GM18498 (cell line): ENCODE measurements around the gene CTXND1.

Source experiments
- ATAC-seq: cut with Tn5 transposase; IDR thresholded peaks from one replicate; pipeline ENCODE4 v1.9.1; 2021; ENCODE audit warnings: mild to moderate bottlenecking, moderate library complexity; ENCODE audit not compliant: unreplicated experiment

The CTXND1 gene

GRCh38 chr15:80183886-80184285 lies 68.1 kb downstream of the CTXND1 start:
- ATAC-seq = no peak

DNA sequence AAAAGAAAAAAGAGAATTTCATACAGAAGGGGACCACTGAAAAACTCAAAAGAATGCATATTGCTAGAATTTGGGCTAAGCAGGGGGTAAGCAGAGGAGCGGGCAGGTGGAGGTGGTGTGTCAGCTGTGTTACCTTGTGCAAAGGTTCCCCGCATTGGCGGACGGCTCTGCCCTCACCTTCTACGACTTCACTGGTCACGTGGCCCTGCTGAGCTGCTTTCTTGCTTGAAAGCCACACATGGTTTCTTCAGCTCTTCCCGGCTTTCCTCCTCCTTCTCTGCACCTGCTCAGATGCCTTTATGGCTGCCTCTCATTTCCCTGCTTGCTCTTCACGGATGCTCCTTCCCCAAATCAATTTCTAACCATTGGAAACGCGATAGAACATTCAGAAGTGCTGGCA lies 68.7 kb downstream of the CTXND1 start:
- no peak for ATAC-seq

- no peak for ATAC-seq
These were observed 69.3 kb downstream of the CTXND1 start for GRCh38 chr15:80182611-80183261.

- no peak for ATAC-seq
These were observed 71.0 kb downstream of the CTXND1 start for GRCh38 chr15:80180986-80181385.

DNA sequence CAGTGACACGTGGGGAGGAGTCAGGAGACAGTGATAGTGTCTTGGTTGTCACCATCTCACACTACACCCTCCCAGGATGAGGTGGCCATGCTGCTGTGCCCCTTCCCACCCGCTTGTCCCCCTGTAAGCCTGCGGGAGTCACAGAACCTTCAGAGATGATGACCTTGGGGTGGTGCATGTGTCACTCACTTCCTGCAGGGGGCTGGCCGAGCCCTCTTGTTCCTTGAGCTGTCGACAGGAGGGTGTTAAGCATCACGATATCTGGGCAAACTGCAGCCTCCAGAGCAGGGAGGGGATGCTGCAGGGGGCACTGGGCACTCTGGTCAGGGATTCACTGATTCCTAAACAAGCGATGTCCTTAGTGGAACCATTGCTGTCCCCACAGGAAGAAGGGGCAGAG lies 71.5 kb downstream of the CTXND1 start:
- ATAC-seq = no peak

GRCh38 chr15:80179935-80180334 lies 72.1 kb downstream of the CTXND1 start:
- ATAC-seq = no peak

DNA sequence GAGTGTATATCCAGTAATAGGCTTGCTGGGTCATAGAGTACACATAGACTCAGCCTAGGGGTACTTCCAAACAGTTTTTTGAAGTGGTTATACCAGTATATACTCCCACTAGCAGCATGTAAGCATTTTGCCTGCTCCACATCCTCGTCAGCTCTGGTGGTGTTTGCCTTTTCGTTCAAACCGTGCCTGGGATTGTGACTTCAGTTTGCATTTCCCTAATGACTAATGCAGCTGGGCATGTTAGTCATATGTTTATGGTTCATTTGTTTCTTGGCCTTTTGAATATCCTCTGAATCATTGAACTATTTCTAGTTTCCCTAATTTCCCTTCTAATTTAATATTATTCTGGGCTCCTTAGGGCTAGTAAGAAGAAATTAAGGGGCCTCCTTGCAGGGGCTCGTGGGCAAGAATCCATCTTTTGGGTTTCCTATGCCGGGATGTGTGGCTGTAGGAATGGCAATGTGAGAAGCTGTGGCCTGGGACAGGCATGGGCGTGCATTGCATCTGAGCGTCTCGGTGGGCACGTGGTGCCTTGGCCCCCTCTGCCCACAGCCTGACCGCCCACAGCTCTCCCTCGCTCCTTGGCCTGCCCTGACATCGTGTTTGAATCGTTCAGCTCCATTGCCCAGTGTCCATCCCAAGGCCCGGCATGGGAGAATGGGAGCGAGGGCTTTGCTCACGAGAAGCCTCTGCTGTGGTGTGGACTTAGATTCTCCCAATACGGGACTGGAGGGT lies 72.8 kb downstream of the CTXND1 start:
- ATAC-seq = no peak

DNA sequence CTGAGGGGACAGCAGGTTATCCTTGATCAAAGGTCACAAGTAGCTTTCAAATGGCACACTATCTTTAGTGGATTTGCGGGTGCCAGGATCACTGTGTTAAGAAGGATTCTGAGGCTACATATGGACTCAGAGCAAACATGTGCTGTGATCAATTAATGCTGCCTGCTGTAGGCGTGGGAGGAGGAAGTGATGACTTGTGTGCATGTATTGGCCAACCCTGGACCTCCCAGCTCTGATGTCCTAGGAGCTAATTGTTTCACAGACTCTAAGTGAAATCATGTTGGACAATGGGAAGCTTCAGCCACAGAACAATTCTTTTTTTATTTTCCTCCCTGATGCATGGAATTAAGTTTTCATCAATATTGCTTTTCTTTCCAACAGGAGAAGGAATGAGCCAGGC lies 74.9 kb downstream of the CTXND1 start:
- no peak for ATAC-seq

DNA sequence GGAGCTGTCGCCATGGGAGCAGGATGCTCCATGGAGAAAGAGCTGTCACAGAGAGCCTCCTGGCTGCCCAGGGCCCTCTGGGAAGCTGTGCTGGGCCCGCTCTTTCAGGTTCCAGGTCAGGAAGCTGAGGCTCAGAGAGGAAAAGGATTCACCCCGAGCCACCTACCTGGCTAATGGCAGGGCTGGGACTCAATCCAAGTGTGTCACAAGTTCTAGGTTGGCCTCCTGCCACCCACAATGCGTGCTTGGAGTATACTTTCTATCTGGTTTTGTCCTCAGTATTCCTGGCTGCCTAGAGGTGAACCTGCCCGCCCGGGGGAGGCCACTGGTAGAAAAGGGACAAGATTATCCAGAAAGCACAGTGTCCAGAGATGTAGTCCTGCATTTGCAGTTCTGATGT lies 75.6 kb downstream of the CTXND1 start:
- ATAC-seq = no peak

- no peak for ATAC-seq
These were observed 76.6 kb downstream of the CTXND1 start for GRCh38 chr15:80175436-80175835.

DNA sequence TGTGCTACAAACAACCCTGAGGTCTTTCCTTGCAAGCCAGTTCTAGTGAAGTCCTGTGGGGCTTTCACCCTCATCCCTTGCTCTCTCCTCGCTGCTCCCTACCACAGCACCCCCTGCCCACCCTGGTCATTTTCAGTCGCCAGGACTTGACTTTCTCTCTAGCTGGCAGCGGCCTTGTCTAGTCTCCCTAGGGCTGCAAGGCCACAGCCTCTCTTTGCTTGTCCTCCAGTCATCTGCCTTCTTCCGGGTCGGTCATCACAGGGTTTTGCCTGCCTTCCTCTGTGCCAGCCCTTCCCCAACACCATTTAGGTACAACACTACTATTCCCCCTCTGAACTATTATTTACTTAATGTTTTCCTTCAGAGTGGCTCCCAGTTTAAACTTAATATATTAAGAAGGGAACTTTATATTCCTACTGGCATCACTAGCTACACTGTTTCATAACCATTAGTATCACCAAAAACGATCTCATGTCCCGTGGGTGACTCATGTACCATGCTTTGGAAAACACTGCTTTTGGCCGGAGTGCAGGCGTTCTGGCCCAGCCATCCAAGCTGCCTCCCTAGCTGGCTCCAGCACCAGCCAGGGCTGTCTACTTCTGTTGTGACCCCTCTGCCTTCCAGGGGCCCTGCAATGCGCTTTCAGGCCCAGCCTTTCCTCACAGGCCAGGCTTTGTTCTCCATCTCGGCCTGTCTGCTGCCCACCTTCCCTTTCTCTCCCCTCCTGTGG lies 77.8 kb downstream of the CTXND1 start:
- no peak for ATAC-seq

DNA sequence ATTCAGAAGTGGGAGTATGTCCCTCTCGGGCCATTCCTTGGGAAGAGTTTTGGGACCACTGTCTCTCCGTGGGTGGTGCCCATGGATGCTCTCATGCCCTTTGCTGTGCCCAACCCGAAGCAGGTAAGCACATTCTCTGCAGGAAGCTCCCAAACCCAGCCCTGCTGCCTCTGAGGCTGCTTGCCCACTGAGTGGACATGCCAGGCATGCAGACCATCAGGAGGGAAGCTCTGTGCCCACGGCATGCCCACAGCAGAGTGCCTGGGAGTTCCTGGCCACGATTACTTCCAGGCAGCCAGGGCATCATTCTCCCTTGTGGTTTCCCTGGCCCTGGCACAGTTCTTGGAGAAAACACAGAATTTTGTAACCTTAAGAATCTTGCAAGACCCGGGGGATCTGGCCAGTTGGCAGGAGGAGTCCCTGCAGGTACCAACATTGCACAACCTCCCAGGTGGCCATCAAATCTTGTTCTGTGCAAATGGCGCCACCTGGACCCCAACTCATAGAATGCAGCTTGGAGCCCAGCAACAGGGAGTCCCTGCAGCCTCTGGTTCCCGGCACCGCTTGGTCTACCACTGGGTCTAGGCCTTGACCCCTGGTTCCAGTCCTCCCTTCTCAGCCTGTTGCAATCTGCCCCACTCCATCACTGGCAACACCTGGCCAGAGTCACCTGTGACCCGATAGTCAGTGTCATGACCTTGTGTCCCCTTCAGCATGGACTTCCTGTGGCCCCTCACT lies 78.8 kb downstream of the CTXND1 start:
- peak; percentile 72 for ATAC-seq

- no peak for ATAC-seq
These were observed 79.6 kb downstream of the CTXND1 start for GRCh38 chr15:80172401-80172800.

DNA sequence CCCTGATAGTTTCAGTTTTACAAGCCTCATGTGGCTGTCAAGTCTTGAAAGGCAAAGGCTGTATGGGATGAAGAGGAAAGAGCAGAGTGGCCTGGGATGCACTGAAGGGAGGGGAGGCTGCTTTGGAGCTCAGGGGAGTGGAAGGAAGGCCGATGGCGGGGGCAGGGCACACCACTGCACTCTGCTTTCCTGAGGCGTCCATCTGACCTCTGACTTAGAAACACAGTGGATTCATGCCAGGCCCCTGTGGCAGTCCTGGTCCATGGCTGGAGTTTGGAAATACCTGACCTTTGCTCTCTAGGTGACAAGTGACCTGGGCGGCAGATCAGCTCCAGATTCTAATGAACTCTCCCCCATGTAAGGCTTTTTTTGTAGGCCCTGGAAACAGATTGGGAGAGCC lies 80.2 kb downstream of the CTXND1 start:
- ATAC-seq = no peak

GRCh38 chr15:80170596-80170995 lies 81.4 kb downstream of the CTXND1 start:
- no peak for ATAC-seq

DNA sequence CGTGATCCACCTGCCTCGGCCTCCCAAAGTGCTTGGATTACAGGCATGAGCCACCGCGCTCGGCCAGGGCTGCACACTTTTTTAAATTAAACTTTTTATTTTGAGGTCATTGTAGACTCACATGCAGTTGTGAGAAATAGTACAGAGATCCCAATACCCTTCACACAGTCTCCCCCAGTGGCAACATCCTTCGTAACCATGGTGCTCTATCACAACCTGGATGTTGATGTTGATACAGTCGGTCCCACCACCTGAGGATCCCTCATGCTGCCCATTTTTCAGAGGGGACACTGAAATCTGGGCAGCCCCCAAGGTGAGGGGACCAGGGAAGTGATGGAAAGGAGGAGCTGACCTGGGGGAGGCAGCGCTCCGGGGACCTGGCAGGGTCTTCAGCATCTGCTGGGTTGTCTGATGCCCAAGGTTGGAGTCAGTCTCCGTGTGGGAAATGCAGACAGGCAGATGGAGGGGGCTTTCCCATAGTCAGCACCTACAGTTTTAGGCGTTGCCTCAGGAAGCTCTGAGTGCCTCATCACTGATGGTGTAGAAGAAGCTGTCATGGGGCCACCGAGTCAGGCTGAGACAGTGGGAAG lies 82.2 kb downstream of the CTXND1 start:
- ATAC-seq = no peak

- ATAC-seq = no peak
These were observed 83.6 kb downstream of the CTXND1 start for GRCh38 chr15:80168421-80168820.

DNA sequence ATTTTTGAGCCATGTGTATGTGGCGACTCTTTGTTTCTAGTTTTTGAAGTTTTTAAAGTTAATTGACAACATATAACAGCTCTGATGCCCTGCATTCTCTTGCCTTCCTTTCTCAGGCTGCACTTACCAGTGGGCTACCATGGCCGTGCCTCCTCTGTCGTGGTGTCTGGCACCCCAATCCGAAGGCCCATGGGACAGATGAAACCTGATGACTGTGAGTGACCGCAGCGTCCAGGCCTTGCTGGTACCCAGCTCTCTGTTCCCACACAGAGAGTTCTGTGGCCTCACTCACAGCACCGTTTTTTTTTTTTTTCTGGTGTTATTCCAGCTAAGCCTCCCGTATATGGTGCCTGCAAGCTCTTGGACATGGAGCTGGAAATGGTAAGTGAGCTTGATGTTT lies 84.1 kb downstream of the CTXND1 start:
- no peak for ATAC-seq

- no peak for ATAC-seq
These were observed 88.1 kb downstream of the CTXND1 start for GRCh38 chr15:80163897-80164296.

DNA sequence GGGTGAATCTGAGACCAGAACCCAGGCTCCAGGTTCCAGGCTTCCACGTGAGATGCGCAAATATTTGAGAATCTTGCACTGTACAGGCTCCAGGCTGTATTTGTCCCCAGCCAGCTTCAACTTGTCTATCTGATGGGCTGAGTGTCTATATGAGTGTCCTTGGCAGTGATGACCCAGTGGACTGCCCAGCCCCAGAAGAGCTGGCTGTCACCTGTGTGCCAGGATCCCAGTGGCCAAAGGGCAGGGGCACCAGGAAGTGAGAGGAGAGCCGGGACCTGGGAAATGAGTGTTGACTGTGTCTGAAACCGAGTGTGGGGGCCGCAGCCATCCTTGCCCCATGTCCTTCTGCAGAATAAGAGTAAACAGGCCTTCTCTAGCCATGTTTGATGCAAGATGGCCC lies 88.8 kb downstream of the CTXND1 start:
- ATAC-seq = no peak

- ATAC-seq = no peak
These were observed 89.9 kb downstream of the CTXND1 start for GRCh38 chr15:80162059-80162554.
